GM20431 (cell line): ENCODE measurements around the gene SIAH3.

ENCODE experiments used
- in situ Hi-C: fragments of 300-500 bp; cut with MseI, MboI; formaldehyde crosslinking; loops from one replicate; pipeline ENCODE4 v1.15.0; 2020; ENCODE audit warnings: low sequenced_read_pairs; ENCODE audit not compliant: unreplicated experiment

SIAH3 gene

GRCh38 chr13:45865414-45865813, 13.9 kb upstream of the SIAH3 start:
- in situ Hi-C loops = no loop called here

- in situ Hi-C loops = no loop called here
Observed at GRCh38 chr13:45863709-45864590, 12.4 kb upstream of the SIAH3 start.

GRCh38 chr13:45861322-45861721, 9.8 kb upstream of the SIAH3 start:
- in situ Hi-C loops = no loop called here

DNA sequence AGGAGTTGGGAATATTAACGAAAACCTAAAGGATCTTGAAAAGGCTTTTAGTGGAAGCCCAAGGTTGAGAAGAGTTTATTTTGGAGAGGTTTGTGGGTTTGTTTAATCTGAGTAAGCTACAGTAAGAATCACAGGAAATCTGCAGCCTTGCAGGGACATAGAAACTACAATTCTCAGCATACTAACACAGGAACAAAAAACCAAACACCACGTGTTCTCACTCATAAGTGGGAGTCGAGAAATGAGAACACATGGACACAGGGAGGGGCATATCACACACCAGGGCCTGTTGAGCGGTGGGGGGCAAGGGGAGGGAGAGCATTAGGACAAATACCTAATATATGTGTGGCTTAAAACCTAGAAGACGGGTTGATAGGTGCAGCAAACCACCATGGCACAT, 8.7 kb upstream of the SIAH3 start:
- in situ Hi-C loops = no loop called here

- in situ Hi-C loops = no loop called here
Observed at GRCh38 chr13:45859705-45860104, 8.2 kb upstream of the SIAH3 start.

DNA sequence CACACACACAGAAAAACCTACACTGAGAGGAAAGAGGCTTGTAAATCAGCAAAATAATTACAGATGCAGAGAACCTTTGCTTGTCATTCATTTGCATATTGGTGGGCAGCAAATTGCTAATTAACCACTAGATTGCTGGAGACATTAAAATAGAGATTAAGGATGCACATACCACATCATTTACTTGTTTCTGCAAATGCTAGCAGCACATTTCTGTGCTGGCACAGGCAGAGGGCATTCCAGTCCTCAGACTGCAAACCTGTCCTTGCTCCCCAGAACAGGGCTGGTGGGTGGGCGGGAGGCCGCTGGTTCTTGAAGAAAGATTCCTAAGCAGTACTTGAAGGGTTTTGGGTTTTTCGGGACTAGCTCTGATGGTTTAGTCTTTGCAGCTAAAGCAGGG, 941 bp upstream of the SIAH3 start:
- in situ Hi-C loops = no loop called here

GRCh38 chr13:45851956-45852355, 403 bp upstream of the SIAH3 start:
- in situ Hi-C loops = no loop called here

DNA sequence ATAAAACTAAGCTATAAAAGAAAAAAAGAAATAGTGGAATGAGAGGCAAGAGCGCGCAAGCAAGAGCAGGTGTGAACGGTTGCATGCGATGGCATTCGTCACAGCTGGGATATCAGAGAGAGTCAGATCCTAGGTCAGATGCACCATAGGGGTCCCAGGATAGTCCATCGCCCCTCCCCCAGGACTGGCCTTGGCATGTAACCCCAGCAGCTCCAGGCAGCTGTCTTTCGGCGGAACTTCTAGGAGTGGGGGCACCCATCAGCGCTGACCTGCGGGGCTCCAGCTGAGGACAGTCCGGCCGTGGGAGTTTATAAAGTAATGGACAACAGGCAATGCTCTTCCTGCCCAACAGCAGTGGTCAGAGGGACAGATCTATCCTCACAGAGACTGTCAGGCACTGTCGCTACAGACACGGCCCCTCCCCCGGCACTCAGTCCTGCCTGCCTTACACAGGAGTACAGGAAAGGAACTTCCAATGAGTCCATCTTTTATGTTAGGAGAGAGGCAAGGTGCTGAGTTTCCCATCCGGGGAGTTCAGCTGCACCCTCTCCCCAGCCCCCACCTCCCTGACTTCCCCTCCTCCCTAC, 1.4 kb downstream of the SIAH3 start:
- in situ Hi-C loops = no loop called here

GRCh38 chr13:45849408-45849807, 2.1 kb downstream of the SIAH3 start:
- in situ Hi-C loops = no loop called here

DNA sequence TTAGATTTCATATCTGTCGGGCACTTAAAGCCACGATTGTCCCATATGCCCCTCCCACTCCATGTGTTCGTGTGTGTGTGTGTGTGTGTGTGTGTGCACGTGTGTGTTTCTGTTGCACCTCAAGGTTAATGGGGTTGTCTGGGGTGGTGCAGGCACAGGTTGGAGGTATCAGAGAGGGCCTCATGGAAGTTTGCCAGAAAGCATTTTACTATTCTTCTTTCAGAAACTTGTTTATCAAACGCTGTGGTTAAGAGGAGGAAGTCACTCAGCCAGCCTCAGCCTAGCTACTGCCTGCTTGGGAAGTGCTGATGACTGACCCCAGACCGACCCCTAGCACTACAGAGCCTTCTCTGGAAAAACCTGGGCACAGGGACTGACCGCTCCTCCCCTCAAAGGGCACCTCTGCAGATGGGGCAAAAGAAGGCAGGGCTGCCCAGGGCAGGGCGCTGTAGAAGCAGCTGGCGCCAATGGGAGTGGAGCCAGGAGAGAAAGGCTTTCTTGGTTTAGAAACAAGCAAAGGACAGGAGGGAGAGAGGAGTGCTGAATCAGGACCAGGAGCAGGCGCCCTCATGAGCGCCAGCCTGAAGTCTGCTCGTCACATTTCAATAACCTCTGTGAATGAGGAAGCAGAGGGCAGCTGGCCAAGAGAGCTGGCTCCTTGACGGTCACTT, 3.9 kb downstream of the SIAH3 start:
- in situ Hi-C loops = no loop called here

DNA sequence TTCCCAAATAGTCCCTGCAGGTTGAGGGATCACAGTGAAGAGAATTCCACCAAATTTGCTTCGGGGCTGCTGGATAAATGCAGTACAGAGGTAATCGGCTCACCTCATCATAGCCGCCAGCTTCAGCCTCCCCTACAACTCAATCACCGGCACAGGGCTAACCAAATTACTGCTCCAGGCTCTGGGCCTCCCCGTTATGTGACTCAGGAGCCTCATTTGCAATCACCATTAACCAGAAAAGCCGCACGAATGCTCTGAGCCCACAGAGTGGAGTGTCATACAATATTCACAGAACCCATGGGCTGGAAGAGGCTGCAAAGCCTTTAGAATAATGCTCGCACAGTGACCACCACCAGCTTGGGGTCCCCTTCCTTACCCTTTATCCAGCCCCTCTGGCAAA, 4.9 kb downstream of the SIAH3 start:
- in situ Hi-C loops = no loop called here

- in situ Hi-C loops = no loop called here
Observed at GRCh38 chr13:45838171-45838745, 13.3 kb downstream of the SIAH3 start.

GRCh38 chr13:45837111-45837510, 14.4 kb downstream of the SIAH3 start:
- in situ Hi-C loops = no loop called here

- in situ Hi-C loops = no loop called here
Observed at GRCh38 chr13:45834411-45834994, 17.1 kb downstream of the SIAH3 start.

DNA sequence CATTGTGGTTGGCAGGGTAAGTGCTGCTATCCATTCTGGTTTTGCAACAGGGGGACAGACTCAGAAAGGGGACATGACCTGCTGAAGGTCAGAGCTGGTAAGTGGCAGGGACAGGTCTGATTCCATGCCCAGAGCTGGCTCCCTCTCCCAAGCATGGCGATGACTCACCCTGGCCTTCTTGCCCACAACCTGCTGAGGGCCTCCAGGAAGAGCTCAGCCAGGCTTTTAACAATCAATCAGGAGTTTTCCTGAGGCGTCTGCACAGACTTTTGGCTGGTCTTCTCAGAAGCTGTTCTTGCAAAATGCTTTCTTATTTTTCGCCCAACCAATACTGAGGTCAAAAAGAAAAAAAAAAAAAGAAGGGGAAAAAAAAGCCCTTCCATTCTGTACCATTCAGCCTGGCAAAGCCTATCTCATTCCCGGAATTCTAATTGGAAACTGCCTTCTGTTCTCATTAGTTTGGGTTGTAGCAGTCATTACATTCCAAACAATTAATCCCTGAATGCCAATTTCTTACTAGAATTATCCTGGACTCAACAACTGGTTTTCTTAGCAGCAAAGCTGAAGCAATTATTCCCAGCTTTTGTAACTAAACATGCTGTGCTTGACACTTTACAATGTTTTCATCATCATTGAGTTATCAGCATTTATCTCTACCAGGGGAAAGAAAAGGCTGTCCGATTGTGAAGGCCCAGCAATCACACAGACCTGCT, 17.7 kb downstream of the SIAH3 start:
- in situ Hi-C loops = no loop called here

DNA sequence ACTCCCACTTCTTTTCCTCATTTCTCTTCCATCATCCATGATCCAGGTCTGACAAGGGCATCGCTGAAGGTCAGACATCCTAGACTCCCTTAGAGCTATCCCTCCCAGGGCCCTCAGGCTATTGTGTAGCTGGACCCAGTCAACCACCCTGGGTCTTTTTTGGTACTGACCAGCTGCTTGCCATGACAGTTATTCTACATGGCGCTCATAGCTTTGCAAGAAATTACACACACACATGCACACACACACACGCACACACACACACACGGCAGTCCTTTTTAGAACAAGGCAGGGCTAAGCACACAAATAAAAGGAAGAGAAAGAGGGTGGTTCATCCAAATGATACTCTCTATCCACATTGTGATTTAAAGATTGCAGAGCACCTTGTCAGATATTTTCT, 18.3 kb downstream of the SIAH3 start:
- in situ Hi-C loops = no loop called here

DNA sequence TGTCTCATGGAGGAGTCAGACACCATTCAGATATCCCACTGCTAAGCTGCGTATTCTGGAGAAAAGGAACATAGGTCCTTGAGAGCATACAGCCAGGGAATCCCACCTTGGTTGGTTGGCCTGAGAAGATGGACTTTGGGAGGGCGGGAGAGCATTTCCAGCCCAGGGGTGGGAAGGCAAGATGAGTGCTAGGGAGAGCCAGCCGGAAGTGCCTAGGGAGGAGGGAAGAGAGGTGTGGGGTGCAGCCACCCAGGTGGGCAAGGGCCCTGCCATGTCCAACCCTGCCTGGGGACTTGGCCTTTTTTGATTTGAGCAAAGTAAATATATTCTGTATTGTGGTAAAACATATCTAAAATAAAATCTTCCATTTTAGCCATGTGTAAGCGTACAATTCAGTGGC, 19.7 kb downstream of the SIAH3 start:
- in situ Hi-C loops = no loop called here

- in situ Hi-C loops = no loop called here
Observed at GRCh38 chr13:45830121-45830520, 21.4 kb downstream of the SIAH3 start.

- in situ Hi-C loops = no loop called here
Observed at GRCh38 chr13:45828256-45828968, 23.1 kb downstream of the SIAH3 start.
